H7 (cell line): ENCODE results near the gene KRTAP9-9. TPM values are rescaled to one million over a fixed set of nuclear protein-coding genes. Genes with fewer than 3 reads are reported as not detected.
"Not testable (repeated sequence)": the region's sequence is repeated elsewhere in the genome, so short reads cannot be mapped to it uniquely, and the experiment has no call there.

Source experiments
- DNase-seq: peaks from one replicate; pipeline ENCODE4 v3.0.0; 2012
- H3K27me3 ChIP-seq: 2 replicates; pipeline ENCODE4 v1.6.0; 2011; ENCODE audit warnings: mild to moderate bottlenecking, low read length; ENCODE audit not compliant: control insufficient read depth, insufficient read depth
- H3K36me3 ChIP-seq: replicated peaks from 2 replicates; pipeline ENCODE4 v1.5.1; 2011; ENCODE audit warnings: low read length; ENCODE audit not compliant: control insufficient read depth, insufficient read depth
- H3K4me3 ChIP-seq: 2 replicates; pipeline ENCODE4 v1.5.1; 2011; ENCODE audit warnings: low read depth, mild to moderate bottlenecking, control low read depth, low read length, moderate library complexity; ENCODE audit not compliant: insufficient read depth
- total RNA-seq: library from RNA; depleted of rRNA; stranded (reverse); fragments of >200 nt; shearing (Covaris generic); gene quantifications from 2 replicates; pipeline ENCODE4 v1.2.3, GENCODE V29; 2014

The KRTAP9-9 gene
- total RNA-seq, 1 experiment from 2014 or later: not detected

- not testable (repeated sequence) for H3K4me3 ChIP-seq, H3K27me3 ChIP-seq, DNase-seq, H3K36me3 ChIP-seq
These were observed 5.4 kb upstream of the KRTAP9-9 start, which contains the start of gene KRTAP9-4 for GRCh38 chr17:41249637-41250240. KRTAP9-4 (plus strand) TSS chr17:41249687; CDS start chr17:41249721, 34 bp downstream.

GRCh38 chr17:41251261-41251660 is 3.9 kb upstream of the KRTAP9-9 start:
- no peaks in the 10 kb centered on the region for H3K36me3 ChIP-seq
- no peak overlapping the region for H3K4me3 ChIP-seq
- H3K27me3 ChIP-seq: peaks cover 2% of the 10 kb centered on the region; the same call in 1 of the 2 replicates
- DNase-seq: no peak

- DNase-seq: no peak
- Histone ChIP-seq H3K27me3 (peaks cover 2% of the 10 kb centered on the region; the same call in 1 of the 2 replicates), H3K36me3 (no peaks in the 10 kb centered on the region), H3K4me3 (no peak overlapping the region)
These were observed 323 bp upstream of the KRTAP9-9 start for GRCh38 chr17:41254861-41255260.

GRCh38 chr17:41256291-41256685 is 1.1 kb downstream of the KRTAP9-9 start:
- Histone ChIP-seq H3K27me3 (peaks cover 2% of the 10 kb centered on the region; the same call in 1 of the 2 replicates), H3K4me3 (no peak overlapping the region), H3K36me3 (no peaks in the 10 kb centered on the region)
- DNase-seq: no peak

GRCh38 chr17:41258406-41258805 is 3.2 kb downstream of the KRTAP9-9 start:
- no peak for DNase-seq
- no peak overlapping the region for H3K4me3 ChIP-seq
- no peaks in the 10 kb centered on the region for H3K36me3 ChIP-seq
- no peaks in the 10 kb centered on the region for H3K27me3 ChIP-seq

GRCh38 chr17:41263212-41263611 is 8.0 kb downstream of the KRTAP9-9 start:
- no peaks in the 10 kb centered on the region for H3K36me3 ChIP-seq
- H3K4me3 ChIP-seq: no peak overlapping the region
- H3K27me3 ChIP-seq: no peaks in the 10 kb centered on the region; the same call in 1 of the 2 replicates
- DNase-seq: no peak

GRCh38 chr17:41264599-41264998 is 9.4 kb downstream of the KRTAP9-9 start:
- Histone ChIP-seq H3K4me3 (no peak overlapping the region), H3K27me3 (no peaks in the 10 kb centered on the region; the same call in 1 of the 2 replicates), H3K36me3 (no peaks in the 10 kb centered on the region)
- DNase-seq: no peak

- no peak within 1 kb of the TSS for H3K4me3 ChIP-seq
- no peak for DNase-seq
- H3K36me3 ChIP-seq: no peaks in the 10 kb centered on the region
- H3K27me3 ChIP-seq: no peaks in the 10 kb centered on the region; the same call in 1 of the 2 replicates
These were observed 9.9 kb downstream of the KRTAP9-9 start, which contains the start of gene KRTAP9-6 for GRCh38 chr17:41265078-41265477. KRTAP9-6 (plus strand) TSS chr17:41265378; CDS start chr17:41265378, 0 bp downstream.

GRCh38 chr17:41267711-41268110 is 12.5 kb downstream of the KRTAP9-9 start:
- H3K4me3 ChIP-seq: no peak overlapping the region
- DNase-seq: no peak
- no peaks in the 10 kb centered on the region for H3K36me3 ChIP-seq
- no peaks in the 10 kb centered on the region; the same call in 1 of the 2 replicates for H3K27me3 ChIP-seq

GRCh38 chr17:41271323-41271722 is 16.1 kb downstream of the KRTAP9-9 start:
- not testable (repeated sequence) for H3K27me3 ChIP-seq, H3K4me3 ChIP-seq, DNase-seq

GRCh38 chr17:41271858-41272257 is 16.7 kb downstream of the KRTAP9-9 start:
- no peak for DNase-seq
- H3K27me3 ChIP-seq: no peaks in the 10 kb centered on the region; the same call in 1 of the 2 replicates
- no peak overlapping the region for H3K4me3 ChIP-seq
- H3K36me3 ChIP-seq: no peaks in the 10 kb centered on the region

More at GRCh38 chr17:41271323-41271722, 16.1 kb downstream of the KRTAP9-9 start:
- not testable (repeated sequence) for H3K36me3 ChIP-seq

GRCh38 chr17:41275648-41276190 is 20.5 kb downstream of the KRTAP9-9 start, which contains the start of gene KRTAP9-7:
KRTAP9-7 (plus strand) TSS chr17:41275698; CDS start chr17:41275698, 0 bp downstream.
- H3K36me3 ChIP-seq, DNase-seq, H3K4me3 ChIP-seq, H3K27me3 ChIP-seq: not testable (repeated sequence)

GRCh38 chr17:41278176-41278955 is 23.2 kb downstream of the KRTAP9-9 start:
- Histone ChIP-seq H3K36me3 (no peaks in the 10 kb centered on the region), H3K4me3 (no peak overlapping the region), H3K27me3 (no peaks in the 10 kb centered on the region)
- DNase-seq: no peak

- Histone ChIP-seq H3K27me3 (no peaks in the 10 kb centered on the region), H3K36me3 (no peaks in the 10 kb centered on the region), H3K4me3 (no peak overlapping the region)
- no peak for DNase-seq
These were observed 28.9 kb downstream of the KRTAP9-9 start for GRCh38 chr17:41284043-41284442.
